Middle frontal gyrus (tissue), 1 donor: Measurements from ENCODE around the gene SEC14L5.
"Not testable (repeated sequence)": the region's sequence is repeated elsewhere in the genome, so short reads cannot be mapped to it uniquely, and the experiment has no call there.

Source experiments
- DNase-seq: peaks from one replicate; pipeline ENCODE4 v3.0.0-alpha.2; 2015; ENCODE audit warnings: low spot score; ENCODE audit errors: extremely low spot score

Gene SEC14L5

DNA sequence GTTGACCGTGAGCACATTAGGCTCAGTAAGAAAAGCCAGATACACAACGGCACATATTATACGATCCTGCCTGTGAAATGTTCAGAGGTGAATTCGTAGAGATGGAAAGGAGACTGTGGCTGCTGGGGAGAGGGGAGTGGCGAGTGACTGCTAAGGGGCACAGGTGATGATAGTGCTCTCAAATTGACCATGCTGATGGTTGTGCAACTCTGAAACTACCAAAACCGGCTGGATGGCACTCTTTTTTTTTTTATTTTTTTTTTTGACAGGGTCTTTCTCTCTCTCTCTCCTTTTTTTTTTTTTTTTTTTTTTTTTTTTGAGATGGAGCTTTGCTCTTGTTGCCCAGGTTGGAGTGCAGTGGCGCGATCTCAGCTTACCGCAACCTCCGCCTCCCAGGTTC, 8.1 kb upstream of the SEC14L5 start:
- DNase-seq: no peak

DNA sequence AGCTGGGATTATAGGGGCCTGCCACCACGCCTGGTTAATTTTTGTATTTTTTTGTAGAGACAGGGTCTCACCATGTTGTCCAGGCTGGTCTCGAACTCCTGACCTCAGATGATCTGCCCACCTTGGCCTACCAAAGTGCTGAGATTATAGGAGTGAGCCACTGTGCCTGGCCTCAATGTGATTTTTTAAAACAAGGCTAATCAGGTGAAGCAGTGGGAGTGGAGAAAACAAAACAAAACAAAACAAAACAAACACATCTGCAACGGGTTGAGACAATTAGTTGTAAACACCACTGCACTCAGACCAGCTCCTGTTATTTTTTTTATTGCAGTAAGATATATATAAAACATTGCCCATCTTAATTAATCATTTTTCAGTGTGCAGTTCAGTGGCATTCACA, 6.5 kb upstream of the SEC14L5 start:
- not testable (repeated sequence) for DNase-seq

DNA sequence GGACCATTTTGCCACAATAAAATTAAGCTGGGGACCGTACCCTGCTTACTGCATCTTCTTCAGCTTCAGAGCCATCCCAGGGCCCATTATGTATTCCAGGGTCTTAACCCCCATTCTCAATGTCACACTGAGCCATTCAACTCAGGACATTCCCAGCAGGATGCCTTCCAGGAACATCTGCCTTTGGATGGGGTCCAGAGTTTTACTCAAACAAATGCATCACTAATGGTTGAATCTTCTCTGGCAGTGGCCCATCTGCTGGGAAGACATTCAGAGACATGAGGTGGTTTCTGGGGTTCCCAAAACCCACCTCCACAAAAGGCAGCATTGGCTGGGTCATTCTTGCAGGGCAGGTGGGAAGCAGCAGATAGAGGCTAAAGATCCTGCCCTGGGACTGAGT, 3.4 kb upstream of the SEC14L5 start:
- no peak for DNase-seq

DNA sequence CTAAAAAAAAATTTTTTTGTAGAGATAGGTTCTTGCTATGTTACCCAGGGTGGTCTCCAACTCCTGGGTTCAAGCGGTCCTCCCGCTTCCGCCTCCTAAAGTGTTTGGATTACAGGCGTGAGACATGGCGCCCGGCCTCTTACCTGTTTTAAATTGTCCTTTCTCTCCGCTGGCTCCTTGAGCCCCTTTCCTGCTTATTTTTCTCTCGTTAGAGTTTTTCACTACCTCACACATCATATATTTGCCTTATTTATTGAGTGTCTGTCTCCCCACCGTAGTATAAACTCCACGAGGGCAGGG, 760 bp upstream of the SEC14L5 start:
- DNase-seq: no peak

DNA sequence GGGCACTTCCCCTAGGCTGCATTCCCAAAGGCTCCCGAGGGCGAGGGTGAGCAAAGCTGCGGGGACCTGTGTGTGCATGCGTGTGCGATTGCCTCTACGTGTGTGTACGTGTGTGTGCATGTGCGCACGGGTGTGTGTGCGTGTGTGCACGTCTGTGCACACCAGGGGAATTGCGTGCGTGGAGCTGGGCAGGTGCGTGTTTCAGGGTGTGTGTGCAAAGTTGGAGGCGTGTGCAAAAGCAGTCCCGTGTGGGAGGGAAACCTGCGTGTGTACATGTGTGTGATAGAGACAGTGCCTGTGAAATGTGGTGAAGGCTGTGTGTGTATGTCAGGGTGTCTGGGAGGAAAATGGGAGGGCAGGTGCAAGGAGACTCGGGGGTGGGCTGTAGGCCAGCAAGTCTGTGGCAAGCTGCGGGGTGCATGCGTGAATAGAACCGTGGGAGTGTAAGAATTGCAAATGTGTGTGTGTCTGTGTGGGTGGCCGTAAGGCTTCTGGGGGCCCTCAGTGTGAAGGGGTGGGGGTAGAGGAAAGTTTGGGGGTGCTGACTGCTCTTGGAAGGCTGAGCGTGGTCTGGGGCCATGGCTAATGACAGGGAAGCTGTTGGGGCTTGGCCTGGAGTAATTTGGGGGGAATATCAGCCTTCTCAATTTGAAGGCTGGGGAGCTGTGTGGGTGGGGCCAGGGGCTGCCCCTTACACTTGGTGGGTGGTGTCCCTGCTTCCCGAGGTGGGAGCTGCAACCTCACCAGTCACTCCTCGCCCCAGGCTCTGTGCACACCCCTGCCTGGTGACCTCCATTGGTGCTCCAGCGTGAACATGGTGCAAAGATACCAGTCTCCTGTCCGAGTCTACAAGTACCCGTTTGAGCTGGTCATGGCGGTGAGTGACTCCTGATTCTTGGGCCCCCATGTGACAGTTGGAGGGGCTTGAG, 644 bp downstream of the SEC14L5 start:
- DNase-seq: no peak

DNA sequence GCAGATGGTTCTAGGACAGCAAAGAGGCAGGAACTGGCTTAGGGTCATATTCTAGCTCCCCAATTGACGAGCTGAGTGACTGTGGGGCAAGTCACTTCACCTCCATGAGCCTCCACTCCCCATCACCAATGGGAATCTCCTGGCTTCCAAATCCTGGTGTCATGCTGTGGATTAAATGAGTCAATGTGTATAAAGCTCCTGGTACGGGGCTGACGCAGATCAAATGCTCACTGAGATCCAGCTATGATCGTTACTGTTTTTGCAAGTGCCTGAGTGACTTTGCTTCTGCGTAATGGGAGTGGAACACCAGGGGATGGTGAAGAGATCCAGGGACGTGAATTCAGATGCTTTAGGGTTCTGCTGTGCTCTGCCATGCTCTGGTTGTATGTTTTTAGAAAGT, 2.4 kb downstream of the SEC14L5 start:
- DNase-seq: no peak

DNA sequence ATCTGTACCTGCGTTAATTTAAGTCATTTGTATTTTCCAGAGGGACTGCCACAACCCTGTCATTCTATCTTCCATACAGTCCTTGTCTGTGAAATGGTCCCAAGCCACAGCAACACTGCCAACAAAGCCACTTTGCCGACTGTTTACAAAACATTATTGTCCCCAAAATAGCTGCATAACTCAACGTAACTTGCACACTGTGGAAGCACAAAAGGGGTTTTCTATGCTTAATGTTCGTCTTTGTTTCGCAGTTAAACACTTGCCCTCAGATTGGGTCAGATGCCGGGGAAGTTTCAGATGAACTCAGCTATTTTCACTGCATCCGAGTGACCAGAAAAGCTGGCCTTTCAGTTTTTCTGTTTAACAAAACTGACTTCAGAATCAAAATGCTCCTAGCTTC, 4.6 kb downstream of the SEC14L5 start:
- peak; percentile 80 for DNase-seq

DNA sequence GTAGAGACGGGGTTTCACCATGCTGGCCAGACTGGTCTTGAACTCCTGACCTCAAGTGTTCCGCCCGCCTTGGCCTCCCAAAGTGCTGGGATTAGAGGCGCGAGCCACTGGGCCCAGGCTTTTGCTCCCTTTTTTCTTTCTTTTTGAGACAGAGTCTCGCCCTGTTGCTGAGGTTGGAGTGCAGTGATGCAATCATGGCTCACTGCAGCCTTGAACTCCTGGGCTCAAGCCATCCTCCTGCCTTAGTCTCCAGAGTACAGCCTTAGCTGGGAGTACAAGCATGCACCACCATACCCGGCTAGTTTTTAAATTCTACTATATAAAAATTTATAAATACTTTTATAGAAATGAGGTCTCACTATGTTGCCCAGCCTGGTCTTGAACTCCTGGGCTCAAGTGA, 5.4 kb downstream of the SEC14L5 start:
- not testable (repeated sequence) for DNase-seq

DNA sequence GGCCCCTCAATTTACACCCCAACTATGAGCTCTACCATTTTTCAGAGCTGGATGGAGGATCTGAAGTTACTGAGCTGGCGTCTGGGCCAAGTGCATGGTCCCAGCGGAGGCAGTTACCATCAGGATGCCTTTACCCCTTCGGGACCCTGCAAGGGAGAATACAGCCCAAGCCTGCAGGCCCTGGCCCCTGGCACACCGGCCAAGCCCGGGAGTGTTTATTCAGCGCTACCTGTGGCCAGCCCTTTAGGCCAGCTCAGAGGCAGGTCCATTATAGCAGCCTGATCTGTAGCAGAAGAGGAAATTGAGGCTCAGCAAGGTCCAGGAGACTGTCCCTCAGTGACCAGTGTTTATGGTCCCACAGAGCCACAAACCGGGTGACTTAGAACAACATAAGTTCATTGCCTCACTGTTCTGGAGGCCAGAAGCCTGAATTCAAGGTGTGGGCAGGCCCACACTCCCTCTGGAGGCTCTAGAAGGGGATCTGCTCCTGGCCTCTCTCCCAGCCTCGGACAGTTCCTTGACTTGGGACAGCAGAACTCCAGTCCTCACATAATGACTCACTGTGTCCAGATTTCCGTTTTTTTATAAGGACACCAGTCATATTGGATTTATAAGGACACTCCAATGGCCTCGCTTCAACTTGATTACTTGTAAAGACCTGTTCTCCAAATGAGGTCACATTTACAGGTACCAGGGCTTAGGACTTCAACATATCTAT, 8.8 kb downstream of the SEC14L5 start:
- DNase-seq: no peak

DNA sequence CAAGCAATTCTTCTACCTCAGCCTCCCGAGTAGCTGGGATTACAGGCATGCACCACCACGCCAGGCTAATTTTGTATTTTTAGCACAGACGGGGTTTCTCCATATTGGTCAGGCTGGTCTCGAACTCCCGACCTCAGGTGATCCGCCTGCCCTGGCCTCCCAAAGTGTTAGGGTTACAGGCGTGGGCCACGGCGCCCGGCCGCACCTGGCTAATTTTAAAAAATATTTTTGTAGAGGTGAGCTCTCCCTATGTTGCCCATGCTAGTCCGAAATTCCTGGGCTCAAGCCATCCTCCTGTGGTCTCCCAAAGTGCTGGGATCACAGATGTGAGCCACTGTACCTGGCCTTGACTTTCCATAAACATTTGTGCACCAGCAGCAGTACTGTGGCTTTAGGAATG, 10.1 kb downstream of the SEC14L5 start:
- DNase-seq: not testable (repeated sequence)

DNA sequence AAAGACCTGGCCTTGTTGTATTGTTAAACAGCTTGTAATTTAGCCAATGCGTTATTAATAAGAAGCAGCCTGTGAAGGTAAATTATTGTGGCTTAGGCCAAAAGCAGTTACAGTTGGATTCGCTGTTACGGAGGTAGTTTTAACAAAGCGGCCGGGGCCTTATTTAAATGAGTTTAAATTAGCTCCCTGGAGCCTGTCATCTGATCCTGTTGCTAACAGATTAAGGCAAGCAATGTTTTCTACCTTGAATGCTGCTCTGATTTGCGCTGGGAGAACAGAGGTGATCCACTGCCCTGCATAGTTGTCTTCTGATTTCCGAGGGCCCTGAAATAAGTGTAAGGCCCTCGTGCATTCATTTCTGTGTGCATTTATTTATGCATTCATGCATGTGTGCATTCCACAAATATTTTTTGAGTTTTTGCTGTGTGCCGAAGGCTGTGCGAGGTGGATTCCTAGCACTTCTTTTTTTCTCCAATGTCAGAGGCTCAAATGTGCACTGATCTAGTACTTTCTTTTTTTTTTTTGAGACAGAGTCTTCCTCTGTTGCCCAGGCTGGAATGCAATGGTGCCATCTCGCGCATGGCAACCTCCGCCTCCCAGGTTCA, 10.9 kb downstream of the SEC14L5 start:
- DNase-seq: no peak

DNA sequence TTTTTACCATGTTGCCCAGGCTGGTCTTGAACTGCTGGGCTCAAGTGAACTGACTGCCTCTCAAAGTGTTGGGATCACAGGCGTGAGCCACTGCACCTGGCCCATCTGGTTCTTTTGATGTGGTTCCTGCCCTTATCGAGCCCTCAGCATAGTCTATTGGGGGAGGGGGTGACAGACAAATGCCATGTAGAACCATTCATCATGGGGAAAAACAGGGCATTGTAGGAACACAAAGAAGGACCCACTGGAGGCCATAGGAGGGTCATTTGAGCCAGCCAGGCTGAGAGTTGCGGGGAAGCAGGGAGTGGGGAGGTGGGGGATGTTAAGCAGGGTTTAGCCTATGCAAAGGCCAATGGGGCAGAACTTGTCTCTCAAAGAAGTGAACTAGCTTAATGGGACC, 11.9 kb downstream of the SEC14L5 start:
- no peak for DNase-seq

DNA sequence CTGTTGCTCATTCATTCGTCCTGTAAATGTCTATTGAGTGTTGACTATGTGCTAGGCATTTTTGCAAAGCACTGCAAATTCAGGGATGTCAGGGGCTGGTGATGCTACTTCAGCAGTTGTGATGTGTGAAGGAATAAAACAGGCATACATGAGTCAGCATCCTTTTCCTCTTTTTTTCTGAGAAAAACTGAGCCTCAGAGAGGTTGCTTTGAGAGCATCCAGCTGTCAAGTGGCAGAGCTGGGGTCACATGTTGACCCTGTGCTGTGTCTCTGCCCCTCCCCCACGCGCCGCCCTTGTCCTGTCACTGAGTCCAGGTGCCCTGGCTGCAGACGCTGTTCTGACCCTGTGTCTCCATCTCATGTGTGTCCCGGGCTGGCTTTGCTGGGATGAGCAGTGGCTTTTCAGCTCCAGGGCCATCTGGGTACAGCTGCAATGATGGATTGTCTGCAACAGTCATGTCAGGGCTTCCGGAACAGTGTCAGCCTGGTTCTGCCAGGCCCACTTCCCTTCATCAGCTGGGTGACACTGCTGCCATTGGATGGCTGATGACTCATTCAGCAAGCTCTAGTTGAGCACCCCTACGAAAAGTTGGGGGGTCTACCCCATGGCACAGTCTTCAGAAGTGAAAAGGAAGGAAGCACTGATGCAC, 14.9 kb downstream of the SEC14L5 start:
- DNase-seq: peak; percentile 69

DNA sequence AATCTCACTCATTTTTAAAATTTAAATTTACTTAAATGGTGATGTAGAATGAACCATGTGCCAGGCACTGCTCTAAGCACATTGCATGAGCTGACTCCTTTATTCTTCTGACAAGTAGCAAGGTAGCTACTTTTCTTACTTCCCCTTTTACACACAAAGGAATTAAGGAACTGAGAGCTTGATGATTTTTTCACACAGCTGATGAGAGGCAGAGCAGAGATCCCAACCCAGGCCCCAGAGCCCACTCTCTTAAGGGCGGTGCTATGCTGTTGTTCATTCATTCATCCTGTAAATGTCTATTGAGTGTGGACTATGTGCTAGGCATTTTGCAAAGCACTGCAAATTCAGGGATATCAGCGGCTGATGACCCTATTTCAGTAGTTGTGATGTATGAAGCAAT, 17.9 kb downstream of the SEC14L5 start:
- DNase-seq: no peak

DNA sequence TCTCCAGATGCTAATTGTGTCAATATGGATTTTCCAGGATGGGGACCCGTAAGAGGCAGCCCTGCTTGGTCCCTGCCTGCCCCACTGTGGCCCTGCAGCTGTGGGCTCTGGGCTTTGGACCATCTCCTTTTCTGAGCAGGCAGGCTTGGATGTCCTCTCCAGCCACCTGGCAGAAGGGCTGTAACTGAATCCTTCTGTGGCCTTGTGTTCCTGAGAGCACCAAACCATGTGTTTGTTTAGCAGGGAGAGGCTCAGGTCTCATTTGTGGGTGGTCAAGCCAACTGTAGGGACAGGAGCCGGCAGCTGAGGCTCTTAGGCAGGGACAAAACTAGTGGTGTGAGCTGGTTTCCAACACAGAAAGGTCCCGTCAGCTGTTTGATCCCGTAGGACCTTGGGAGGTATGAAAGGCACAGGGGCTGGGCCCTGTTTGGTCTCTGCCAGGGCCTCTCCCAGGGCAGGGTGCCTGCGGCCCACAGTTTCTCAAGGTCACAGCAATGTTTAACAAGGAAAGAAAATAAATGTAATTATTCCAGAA, 18.5 kb downstream of the SEC14L5 start:
- no peak for DNase-seq

DNA sequence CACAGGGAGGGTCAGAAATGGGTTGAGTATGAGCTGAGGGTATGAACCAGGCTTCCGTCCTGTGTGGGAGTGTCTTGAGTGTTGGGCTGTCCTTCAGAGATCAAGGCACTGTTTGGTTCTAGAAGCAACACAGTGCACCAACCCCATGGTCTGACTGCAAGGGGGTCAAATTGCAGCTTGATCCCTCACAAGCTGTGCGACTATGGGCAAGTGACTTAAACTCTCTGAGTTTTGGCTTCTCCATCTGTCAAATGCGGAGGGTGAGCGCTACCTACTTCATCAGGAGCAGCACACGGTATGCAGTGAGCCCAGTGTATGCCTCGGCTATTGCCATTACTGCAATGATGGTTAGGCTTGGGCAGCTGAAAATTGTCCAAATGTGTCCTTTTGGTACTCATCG, 21.0 kb downstream of the SEC14L5 start:
- DNase-seq: no peak

DNA sequence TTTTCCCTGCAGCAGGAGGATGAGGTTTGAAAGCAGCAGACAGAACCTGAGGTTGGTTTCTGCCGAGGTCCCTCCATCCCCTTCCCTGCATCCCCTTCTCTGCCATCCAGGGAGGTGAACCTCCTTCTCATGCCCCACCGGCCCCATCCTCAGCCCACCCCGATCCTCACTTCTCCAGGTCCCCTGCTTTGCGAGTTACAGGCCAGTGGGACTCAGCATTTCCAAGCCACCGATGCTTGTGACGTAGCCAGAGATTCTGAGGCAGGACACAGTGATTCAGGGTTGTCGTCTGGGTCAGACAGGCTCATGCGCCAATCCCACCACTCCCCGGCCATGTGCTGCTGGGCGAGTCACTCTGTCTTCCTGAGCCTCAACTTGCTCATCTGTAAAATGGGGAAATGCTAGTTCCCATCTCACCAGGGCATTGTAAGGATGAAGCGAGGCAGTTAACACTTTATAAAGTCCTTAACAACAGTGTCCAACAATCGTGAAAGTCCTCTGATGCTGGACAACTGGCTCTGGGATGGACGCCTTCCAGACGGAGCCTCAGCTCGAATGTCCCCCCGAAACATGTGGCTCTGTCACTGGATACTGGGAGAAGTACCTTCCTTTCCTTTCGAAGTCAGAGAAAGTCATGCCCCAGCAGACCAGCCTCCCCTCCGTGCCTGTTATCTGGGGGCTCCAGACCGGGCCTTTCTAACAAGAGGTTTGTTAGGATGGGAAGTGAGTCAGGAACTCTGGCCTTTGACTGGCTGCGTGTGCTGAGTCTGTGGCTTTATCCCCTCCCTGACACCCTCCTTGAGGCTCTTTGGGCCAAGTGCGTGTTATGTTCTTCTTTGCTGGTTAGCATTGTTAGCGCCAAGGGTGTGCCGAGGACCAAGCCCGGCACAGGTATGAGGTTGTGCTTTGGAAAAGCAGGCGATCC, 21.9 kb downstream of the SEC14L5 start:
- DNase-seq: no peak

DNA sequence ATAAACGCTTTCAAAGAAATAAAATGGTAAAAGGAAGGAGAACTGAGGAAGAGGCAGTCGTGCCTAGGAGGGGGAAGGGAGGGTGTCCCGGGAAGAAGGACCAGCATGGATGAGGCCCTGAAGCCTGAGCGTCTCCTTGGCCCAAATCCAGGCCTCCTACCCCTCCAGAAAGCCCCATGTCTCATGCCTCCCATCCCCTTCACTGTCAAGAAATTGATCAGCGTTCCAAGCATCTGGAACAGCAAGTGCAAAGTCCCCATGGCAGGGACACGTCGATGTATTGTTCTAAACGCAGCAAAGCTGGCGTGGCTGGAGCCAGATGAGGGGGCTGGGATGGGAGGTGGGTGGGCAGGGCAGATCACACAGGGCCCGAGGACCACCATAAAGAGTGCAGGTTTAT, 22.6 kb downstream of the SEC14L5 start:
- no peak for DNase-seq

DNA sequence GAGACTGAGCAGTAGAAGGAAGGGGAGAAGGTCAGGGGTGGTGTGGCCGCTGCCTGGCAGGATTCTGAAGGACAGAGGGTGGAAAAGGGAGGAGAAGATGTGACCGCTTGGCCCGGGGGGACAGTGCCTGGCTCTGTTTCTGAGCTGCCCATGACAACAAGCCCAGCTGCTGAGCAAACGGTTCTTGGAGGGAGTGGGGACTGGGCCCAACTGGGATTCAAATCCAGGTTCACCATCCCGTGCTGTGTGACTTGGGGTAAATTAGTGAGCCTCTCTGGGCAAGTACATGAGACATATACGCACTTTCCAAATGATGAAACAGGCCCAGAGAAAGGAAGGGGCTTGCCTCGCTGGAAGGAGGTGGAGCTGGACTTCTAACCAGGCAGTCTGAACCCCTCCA, 23.3 kb downstream of the SEC14L5 start:
- DNase-seq: no peak

DNA sequence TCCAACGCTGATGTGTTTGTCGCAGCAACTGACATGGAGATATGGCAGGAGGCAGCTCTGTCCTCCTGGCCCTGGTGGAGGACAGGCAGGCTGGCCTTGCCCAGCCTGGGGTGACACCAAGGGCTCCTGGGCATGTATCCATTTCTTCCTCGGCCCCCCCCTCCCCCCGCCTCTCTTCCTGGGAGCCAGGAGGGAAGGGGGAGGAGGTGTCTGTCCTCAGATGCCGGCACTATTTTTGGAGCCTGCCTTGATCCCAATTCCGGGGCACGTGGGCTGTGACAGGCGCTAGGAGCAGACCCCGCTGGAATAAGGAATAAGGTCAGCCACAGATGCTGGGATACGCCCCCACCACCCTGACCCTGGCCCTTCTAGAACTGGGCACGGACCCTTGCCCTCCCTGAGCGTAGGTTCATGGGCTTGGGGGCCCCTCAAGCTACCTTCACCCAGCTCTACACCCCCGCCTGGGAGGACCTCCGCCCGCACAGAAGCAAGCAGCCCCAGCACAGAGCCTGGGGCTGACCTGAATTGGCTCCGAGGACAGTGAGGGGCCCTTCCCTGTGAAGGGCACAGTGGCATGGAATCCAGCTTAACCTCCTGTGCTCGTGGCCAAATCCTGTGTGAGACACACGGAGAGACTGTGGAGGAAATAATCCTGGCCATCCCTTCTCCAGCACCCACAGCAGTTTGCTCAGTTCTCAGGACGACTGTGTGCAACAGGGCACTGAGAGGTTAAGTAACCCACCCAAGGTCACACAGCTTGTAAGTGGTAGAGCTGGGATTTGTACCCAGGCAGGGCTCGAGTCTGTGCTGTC, 24.1 kb downstream of the SEC14L5 start:
- no peak for DNase-seq
